HepG2 (cell line): ENCODE measurements around the gene TIAM1. TPM values are rescaled to one million over a fixed set of nuclear protein-coding genes. Genes with fewer than 3 reads are reported as not detected.

Experiments
- ATAC-seq: fragments of 200-7000 bp; cut with Tn5 transposase; 3 replicates; pipeline ENCODE4 v1.9.1; 2020; ENCODE audit warnings: mild to moderate bottlenecking, moderate library complexity
- BruUV-seq: library from RNA; stranded (reverse); fragments of 400-500 nt; replicated peaks from 2 replicates; lab custom pipeline; 2021; lab: Mats Ljungman, UMichigan
- CTCF ChIA-PET: fragments of 300-600 bp; formaldehyde crosslinking; extraction: SDS; loops from one replicate; lab custom pipeline; 2021; ENCODE audit warnings: low total read pairs, inconsistent platforms, low intra/inter-chr PET ratio; lab: Yijun Ruan, JAX
- POLR2A ChIA-PET: fragments of 350-600 bp; sonication (Branson Sonifier 250); formaldehyde crosslinking; loops from one replicate; lab custom pipeline; 2020; ENCODE audit warnings: antibody characterized with exemption, inconsistent platforms; lab: Yijun Ruan, JAX
- DNase-seq: peaks from one replicate; pipeline ENCODE4 v3.0.0-alpha.2; 2015; ENCODE audit warnings: low spot score
- FAIRE-seq: peaks from 3 replicates; lab custom pipeline; 2011; peaks lifted over from hg19 to GRCh38; lab: Jason Lieb, UNC
- H2AFZ ChIP-seq: one replicate; pipeline ENCODE4 v1.6.1; 2011; ENCODE audit warnings: low read length, inconsistent platforms
- H3K27ac ChIP-seq: fragments of 300-600 bp; 3 replicates; pipeline ENCODE4 v1.8.0; 2011; ENCODE audit warnings: mixed run types, mild to moderate bottlenecking, mixed read lengths, low read length, inconsistent platforms; ENCODE audit not compliant: insufficient read depth; ENCODE audit errors: extremely low read length
- H3K27me3 ChIP-seq, 2 experiments: fragments of 200-600 bp in 1 of 2; 2 replicates in 1 of 2; 3 replicates in 1 of 2; pipeline versions ENCODE4 v1.6.0 to v1.8.0; 2011; ENCODE audit warnings: low read length in 2 of 2, mild to moderate bottlenecking in 2 of 2, moderate library complexity in 2 of 2, inconsistent platforms in 1 of 2; ENCODE audit not compliant: insufficient read depth in 2 of 2, control insufficient read depth in 1 of 2
- H3K36me3 ChIP-seq, 2 experiments: fragments of 200-600 bp in 1 of 2; replicated peaks in 1 of 2; 2 replicates in 1 of 2; 3 replicates in 1 of 2; pipeline versions ENCODE4 v1.5.1 to v1.8.0; 2011; ENCODE audit warnings: low read length in 2 of 2, inconsistent platforms in 1 of 2; ENCODE audit not compliant: insufficient read depth in 2 of 2, control insufficient read depth in 1 of 2
- H3K4me1 ChIP-seq: 2 replicates; pipeline ENCODE4 v1.5.1; 2012; ENCODE audit warnings: low read length, inconsistent platforms; ENCODE audit not compliant: insufficient read depth
- H3K4me2 ChIP-seq: 2 replicates; pipeline ENCODE4 v1.6.0; 2011; ENCODE audit warnings: low read depth, low read length, inconsistent platforms
- H3K4me3 ChIP-seq, 3 experiments: fragments of 200-600 bp in 1 of 3; sonication (generic), shearing (Covaris generic) in 1 of 3; replicated peaks in 1 of 3; 2 replicates each; pipeline ENCODE4 v1.5.1; 2011 to 2016; ENCODE audit warnings: low read length in 3 of 3, inconsistent platforms in 2 of 3, low read depth in 2 of 3, mild to moderate bottlenecking in 2 of 3, control low read depth in 1 of 3, mixed read lengths in 1 of 3; ENCODE audit not compliant: insufficient read depth in 1 of 3
- H3K79me2 ChIP-seq: one replicate; pipeline ENCODE4 v1.6.1; 2011; ENCODE audit warnings: low read length, inconsistent platforms; ENCODE audit not compliant: insufficient read depth
- H3K9ac ChIP-seq: 2 replicates; pipeline ENCODE4 v1.6.0; 2011; ENCODE audit warnings: mild to moderate bottlenecking, low read depth, low read length, inconsistent platforms; ENCODE audit not compliant: insufficient read depth
- H3K9me3 ChIP-seq: 2 replicates; pipeline ENCODE4 v1.5.1; 2012; ENCODE audit warnings: mild to moderate bottlenecking, low read length
- H4K20me1 ChIP-seq: 2 replicates; pipeline ENCODE4 v1.6.0; 2011; ENCODE audit warnings: inconsistent platforms, mild to moderate bottlenecking, low read length, moderate library complexity; ENCODE audit not compliant: insufficient read depth
- ATF1 ChIP-seq: IDR thresholded peaks from 2 replicates; pipeline ENCODE4 v1.6.1; 2016; ENCODE audit warnings: mild to moderate bottlenecking, control low read depth
- ATRX ChIP-seq: sonication (generic); formaldehyde crosslinking; IDR thresholded peaks from 2 replicates; pipeline ENCODE4 v1.4.0; 2020; ENCODE audit warnings: missing genetic modification reagents, borderline replicate concordance
- CAMTA2 ChIP-seq: sonication (generic); formaldehyde crosslinking; IDR thresholded peaks from 2 replicates; pipeline ENCODE4 v1.4.0; 2020; ENCODE audit warnings: mild to moderate bottlenecking, missing genetic modification reagents, borderline replicate concordance
- CEBPB ChIP-seq: IDR thresholded peaks from 2 replicates; pipeline ENCODE4 v1.6.1; 2011; ENCODE audit warnings: low read depth, low read length, improper control_type of control experiment, borderline replicate concordance
- MBD4 ChIP-seq: IDR thresholded peaks from 2 replicates; pipeline ENCODE4 v1.6.1; 2012; ENCODE audit warnings: low read length, inconsistent platforms, borderline replicate concordance
- MEIS2 ChIP-seq: sonication (generic); formaldehyde crosslinking; IDR thresholded peaks from 2 replicates; pipeline ENCODE4 v1.9.0; 2021; ENCODE audit warnings: mild to moderate bottlenecking, missing genetic modification reagents
- MYNN ChIP-seq: sonication (generic); formaldehyde crosslinking; IDR thresholded peaks from 2 replicates; pipeline ENCODE4 v1.4.0; 2020; ENCODE audit warnings: mild to moderate bottlenecking, low read depth, missing genetic modification reagents
- ZBTB8A ChIP-seq: sonication (generic); formaldehyde crosslinking; IDR thresholded peaks from 2 replicates; pipeline ENCODE4 v1.4.0; 2020; ENCODE audit warnings: mild to moderate bottlenecking, low read depth, missing genetic modification reagents, borderline replicate concordance
- ZNF382 ChIP-seq: sonication (generic); formaldehyde crosslinking; IDR thresholded peaks from 2 replicates; pipeline ENCODE4 v1.5.0; 2020; ENCODE audit warnings: missing genetic modification reagents, mild to moderate bottlenecking, borderline replicate concordance
- ZSCAN22 ChIP-seq: sonication (generic); formaldehyde crosslinking; IDR thresholded peaks from 2 replicates; pipeline ENCODE4 v1.4.0; 2020; ENCODE audit warnings: mild to moderate bottlenecking, missing genetic modification reagents
- WGBS: methylation state at CpG from one replicate; pipeline ENCODE4 v1.1.6; 2017; ENCODE audit warnings: low lambda C conversion rate; 5-methylcytosine and 5-hydroxymethylcytosine counted together
- in situ Hi-C: cut with HindIII; loops from 2 replicates; pipeline ENCODE4 v1.10.0; 2017; ENCODE audit warnings: low pct_unique_long_range_greater_than_20kb; ENCODE audit not compliant: extremely low pct_ligation_motif_present
- intact Hi-C: fragments of 100-400 bp; cut with micrococcal nuclease; formaldehyde crosslinking; loops from one replicate; pipeline ENCODE4 v1.10.0; 2022; ENCODE audit not compliant: unreplicated experiment
- polyA plus RNA-seq, 8 experiments: library from polyadenylated mRNA; depleted of rRNA in 3 of 8; stranded (reverse) in 7 of 8; unstranded in 1 of 8; fragments of >200 nt; fragmentation: Illumina TruSeq in 4 of 8; extraction: Trizol in 4 of 8; gene quantifications; 2 replicates each; pipeline versions ENCODE4 v1.2.1 to v1.2.3, GENCODE V29; 2011 to 2016; ENCODE audit warnings: low read depth in 4 of 8, missing spikeins in 1 of 8, mixed read lengths in 1 of 8; ENCODE audit not compliant: insufficient read depth in 1 of 8
- total RNA-seq, 5 experiments: library from RNA; depleted of rRNA; stranded (reverse); fragments of >200 nt; fragmentation: Illumina TruSeq; extraction: Trizol; gene quantifications; 2 replicates each; pipeline ENCODE4 v1.2.3, GENCODE V29; 2016; ENCODE audit warnings: low read depth in 1 of 5
- TF ChIP-seq, protein P1 (sequence below): sonication (generic); formaldehyde crosslinking; conservative IDR thresholded peaks from 2 replicates; pipeline ENCODE4 v1.8.1; 2023; ENCODE audit warnings: missing genetic modification reagents
- TF ChIP-seq, protein P2 (sequence below): sonication (generic); formaldehyde crosslinking; IDR thresholded peaks from 2 replicates; pipeline ENCODE4 v1.8.0; 2022; ENCODE audit warnings: mild to moderate bottlenecking, missing genetic modification reagents, moderate library complexity
- TF ChIP-seq, protein P3 (sequence below): sonication (generic); formaldehyde crosslinking; IDR thresholded peaks from 2 replicates; pipeline ENCODE4 v1.4.0; 2020; ENCODE audit warnings: missing genetic modification reagents
- TF ChIP-seq, protein P4 (sequence below): sonication (generic); formaldehyde crosslinking; IDR thresholded peaks from 2 replicates; pipeline ENCODE4 v1.4.0; 2020; ENCODE audit warnings: missing genetic modification reagents, borderline replicate concordance

Gene TIAM1
- total and polyA plus RNA-seq, 2 of the 13 experiments (the other 11 are each of a cell fraction or from before 2014, with no cell fraction given): 0.13 to 0.24 TPM

DNA sequence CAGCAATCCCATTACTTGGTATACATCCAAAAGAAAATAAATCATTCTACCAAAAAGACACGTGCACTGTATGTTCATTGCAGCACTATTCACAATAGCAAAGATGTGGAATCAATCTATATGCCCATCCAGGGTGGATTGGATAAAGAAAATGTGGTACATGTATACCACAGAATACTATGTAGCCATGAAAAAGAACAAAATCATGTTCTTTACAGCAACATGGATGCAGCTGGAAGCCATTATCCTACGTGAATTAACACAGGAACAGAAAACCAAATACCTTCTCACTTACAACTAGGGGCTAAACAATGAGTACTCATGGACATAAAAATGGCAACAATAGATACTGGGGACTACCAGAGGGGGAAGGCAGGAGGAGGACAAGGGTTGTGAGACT is 147.3 kb downstream of the TIAM1 start:
- H3K36me3 ChIP-seq: no peaks in the 10 kb centered on the region
- H3K79me2 ChIP-seq: no peaks in the 10 kb centered on the region
- POLR2A ChIA-PET: no interaction called here
- intact Hi-C loops: no loop called here
- 2% methylated on average over 2 of the region's 2 CpGs for WGBS
- no peak overlapping the region for H3K27ac ChIP-seq
- no TSS peak for BruUV-seq
- H3K9me3 ChIP-seq: no peaks in the 10 kb centered on the region
- no peak overlapping the region for H3K4me3 ChIP-seq
- in situ Hi-C loops: no loop called here
- H3K4me2 ChIP-seq: no peak overlapping the region
- H3K9ac ChIP-seq: no peak overlapping the region
- no peak for ATAC-seq
- H4K20me1 ChIP-seq: no peaks in the 10 kb centered on the region
- FAIRE-seq: no peak
- no peak overlapping the region for H2AFZ ChIP-seq
- DNase-seq: no peak
- CTCF ChIA-PET: no interaction called here
- H3K4me1 ChIP-seq: no peaks in the 10 kb centered on the region; the same call in 1 of the 2 replicates
- H3K27me3 ChIP-seq: no peaks in the 10 kb centered on the region
- TF ChIP-seq ZBTB8A (CRISPR knock-in tag): no peak
- TF ChIP-seq, protein P1, sequence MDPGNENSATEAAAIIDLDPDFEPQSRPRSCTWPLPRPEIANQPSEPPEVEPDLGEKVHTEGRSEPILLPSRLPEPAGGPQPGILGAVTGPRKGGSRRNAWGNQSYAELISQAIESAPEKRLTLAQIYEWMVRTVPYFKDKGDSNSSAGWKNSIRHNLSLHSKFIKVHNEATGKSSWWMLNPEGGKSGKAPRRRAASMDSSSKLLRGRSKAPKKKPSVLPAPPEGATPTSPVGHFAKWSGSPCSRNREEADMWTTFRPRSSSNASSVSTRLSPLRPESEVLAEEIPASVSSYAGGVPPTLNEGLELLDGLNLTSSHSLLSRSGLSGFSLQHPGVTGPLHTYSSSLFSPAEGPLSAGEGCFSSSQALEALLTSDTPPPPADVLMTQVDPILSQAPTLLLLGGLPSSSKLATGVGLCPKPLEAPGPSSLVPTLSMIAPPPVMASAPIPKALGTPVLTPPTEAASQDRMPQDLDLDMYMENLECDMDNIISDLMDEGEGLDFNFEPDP (CRISPR knock-in tag): no peak
- no peak for TF ChIP-seq MYNN (CRISPR knock-in tag)
- no peak for TF ChIP-seq MEIS2
- no peak for TF ChIP-seq CAMTA2 (CRISPR knock-in tag)
- TF ChIP-seq, protein P2, sequence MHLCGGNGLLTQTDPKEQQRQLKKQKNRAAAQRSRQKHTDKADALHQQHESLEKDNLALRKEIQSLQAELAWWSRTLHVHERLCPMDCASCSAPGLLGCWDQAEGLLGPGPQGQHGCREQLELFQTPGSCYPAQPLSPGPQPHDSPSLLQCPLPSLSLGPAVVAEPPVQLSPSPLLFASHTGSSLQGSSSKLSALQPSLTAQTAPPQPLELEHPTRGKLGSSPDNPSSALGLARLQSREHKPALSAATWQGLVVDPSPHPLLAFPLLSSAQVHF (CRISPR knock-in tag): no peak
- no peak for TF ChIP-seq ZNF382 (CRISPR knock-in tag)
- no peak for TF ChIP-seq MBD4
- TF ChIP-seq, protein P3, sequence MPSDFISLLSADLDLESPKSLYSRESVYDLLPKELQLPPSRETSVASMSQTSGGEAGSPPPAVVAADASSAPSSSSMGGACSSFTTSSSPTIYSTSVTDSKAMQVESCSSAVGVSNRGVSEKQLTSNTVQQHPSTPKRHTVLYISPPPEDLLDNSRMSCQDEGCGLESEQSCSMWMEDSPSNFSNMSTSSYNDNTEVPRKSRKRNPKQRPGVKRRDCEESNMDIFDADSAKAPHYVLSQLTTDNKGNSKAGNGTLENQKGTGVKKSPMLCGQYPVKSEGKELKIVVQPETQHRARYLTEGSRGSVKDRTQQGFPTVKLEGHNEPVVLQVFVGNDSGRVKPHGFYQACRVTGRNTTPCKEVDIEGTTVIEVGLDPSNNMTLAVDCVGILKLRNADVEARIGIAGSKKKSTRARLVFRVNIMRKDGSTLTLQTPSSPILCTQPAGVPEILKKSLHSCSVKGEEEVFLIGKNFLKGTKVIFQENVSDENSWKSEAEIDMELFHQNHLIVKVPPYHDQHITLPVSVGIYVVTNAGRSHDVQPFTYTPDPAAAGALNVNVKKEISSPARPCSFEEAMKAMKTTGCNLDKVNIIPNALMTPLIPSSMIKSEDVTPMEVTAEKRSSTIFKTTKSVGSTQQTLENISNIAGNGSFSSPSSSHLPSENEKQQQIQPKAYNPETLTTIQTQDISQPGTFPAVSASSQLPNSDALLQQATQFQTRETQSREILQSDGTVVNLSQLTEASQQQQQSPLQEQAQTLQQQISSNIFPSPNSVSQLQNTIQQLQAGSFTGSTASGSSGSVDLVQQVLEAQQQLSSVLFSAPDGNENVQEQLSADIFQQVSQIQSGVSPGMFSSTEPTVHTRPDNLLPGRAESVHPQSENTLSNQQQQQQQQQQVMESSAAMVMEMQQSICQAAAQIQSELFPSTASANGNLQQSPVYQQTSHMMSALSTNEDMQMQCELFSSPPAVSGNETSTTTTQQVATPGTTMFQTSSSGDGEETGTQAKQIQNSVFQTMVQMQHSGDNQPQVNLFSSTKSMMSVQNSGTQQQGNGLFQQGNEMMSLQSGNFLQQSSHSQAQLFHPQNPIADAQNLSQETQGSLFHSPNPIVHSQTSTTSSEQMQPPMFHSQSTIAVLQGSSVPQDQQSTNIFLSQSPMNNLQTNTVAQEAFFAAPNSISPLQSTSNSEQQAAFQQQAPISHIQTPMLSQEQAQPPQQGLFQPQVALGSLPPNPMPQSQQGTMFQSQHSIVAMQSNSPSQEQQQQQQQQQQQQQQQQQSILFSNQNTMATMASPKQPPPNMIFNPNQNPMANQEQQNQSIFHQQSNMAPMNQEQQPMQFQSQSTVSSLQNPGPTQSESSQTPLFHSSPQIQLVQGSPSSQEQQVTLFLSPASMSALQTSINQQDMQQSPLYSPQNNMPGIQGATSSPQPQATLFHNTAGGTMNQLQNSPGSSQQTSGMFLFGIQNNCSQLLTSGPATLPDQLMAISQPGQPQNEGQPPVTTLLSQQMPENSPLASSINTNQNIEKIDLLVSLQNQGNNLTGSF (CRISPR knock-in tag): no peak
- TF ChIP-seq ATRX (CRISPR knock-in tag): no peak
- no peak for TF ChIP-seq ZSCAN22 (CRISPR knock-in tag)
- no peak for TF ChIP-seq ATF1
- no peak for TF ChIP-seq CEBPB
- TF ChIP-seq, protein P4, sequence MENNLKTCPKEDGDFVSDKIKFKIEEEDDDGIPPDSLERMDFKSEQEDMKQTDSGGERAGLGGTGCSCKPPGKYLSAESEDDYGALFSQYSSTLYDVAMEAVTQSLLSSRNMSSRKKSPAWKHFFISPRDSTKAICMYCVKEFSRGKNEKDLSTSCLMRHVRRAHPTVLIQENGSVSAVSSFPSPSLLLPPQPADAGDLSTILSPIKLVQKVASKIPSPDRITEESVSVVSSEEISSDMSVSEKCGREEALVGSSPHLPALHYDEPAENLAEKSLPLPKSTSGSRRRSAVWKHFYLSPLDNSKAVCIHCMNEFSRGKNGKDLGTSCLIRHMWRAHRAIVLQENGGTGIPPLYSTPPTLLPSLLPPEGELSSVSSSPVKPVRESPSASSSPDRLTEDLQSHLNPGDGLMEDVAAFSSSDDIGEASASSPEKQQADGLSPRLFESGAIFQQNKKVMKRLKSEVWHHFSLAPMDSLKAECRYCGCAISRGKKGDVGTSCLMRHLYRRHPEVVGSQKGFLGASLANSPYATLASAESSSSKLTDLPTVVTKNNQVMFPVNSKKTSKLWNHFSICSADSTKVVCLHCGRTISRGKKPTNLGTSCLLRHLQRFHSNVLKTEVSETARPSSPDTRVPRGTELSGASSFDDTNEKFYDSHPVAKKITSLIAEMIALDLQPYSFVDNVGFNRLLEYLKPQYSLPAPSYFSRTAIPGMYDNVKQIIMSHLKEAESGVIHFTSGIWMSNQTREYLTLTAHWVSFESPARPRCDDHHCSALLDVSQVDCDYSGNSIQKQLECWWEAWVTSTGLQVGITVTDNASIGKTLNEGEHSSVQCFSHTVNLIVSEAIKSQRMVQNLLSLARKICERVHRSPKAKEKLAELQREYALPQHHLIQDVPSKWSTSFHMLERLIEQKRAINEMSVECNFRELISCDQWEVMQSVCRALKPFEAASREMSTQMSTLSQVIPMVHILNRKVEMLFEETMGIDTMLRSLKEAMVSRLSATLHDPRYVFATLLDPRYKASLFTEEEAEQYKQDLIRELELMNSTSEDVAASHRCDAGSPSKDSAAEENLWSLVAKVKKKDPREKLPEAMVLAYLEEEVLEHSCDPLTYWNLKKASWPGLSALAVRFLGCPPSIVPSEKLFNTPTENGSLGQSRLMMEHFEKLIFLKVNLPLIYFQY (CRISPR knock-in tag): no peak
